ENCODE results near the gene ANGPTL4. TPM values are rescaled to one million over a fixed set of nuclear protein-coding genes. Genes with fewer than 3 reads are reported as not detected.
"Not testable (repeated sequence)": the region's sequence is repeated elsewhere in the genome, so short reads cannot be mapped to it uniquely, and the experiment has no call there.

Gene ANGPTL4, protein sequence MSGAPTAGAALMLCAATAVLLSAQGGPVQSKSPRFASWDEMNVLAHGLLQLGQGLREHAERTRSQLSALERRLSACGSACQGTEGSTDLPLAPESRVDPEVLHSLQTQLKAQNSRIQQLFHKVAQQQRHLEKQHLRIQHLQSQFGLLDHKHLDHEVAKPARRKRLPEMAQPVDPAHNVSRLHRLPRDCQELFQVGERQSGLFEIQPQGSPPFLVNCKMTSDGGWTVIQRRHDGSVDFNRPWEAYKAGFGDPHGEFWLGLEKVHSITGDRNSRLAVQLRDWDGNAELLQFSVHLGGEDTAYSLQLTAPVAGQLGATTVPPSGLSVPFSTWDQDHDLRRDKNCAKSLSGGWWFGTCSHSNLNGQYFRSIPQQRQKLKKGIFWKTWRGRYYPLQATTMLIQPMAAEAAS
- 10 to 100 TPM; 11.8 to 51.8 (median 34.7) TPM for total RNA-seq

DNA sequence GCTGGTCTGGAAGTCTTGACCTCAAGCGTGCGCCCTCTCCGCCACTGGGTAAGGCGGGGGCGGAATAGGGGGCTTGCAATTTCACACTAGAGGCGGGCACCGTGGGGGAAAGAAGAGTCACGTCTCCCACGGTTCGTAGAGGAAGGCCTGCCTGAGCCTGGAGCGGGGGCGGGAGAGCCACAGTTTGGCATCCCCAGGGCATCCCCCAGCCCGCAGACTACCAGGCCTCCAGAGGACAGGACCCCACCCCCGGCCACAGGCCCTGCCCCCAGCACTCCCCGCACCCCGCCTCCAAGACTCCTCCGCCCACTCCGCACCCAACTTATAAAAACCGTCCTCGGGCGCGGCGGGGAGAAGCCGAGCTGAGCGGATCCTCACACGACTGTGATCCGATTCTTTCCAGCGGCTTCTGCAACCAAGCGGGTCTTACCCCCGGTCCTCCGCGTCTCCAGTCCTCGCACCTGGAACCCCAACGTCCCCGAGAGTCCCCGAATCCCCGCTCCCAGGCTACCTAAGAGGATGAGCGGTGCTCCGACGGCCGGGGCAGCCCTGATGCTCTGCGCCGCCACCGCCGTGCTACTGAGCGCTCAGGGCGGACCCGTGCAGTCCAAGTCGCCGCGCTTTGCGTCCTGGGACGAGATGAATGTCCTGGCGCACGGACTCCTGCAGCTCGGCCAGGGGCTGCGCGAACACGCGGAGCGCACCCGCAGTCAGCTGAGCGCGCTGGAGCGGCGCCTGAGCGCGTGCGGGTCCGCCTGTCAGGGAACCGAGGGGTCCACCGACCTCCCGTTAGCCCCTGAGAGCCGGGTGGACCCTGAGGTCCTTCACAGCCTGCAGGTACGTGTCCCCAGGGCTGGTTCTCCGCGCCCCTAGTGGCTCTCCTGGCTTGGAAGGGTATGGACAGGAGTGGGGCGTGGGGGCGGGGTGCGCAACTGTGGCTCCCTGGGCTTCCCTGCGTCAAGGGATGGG lies at the start of gene ANGPTL4:
TSS of gene ANGPTL4 (plus strand) at position 353 of the 969 bp plus-strand sequence. CDS start at position 520, 167 bp downstream.
- peak within 1 kb of the TSS; percentile 64 for H3K4me3 ChIP-seq (ENCODE audit: low read depth, poor library complexity, severe bottlenecking)
- peak; percentile 77 to 96 for DNase-seq (ENCODE audit: low spot score in 2 of 2)
- intact Hi-C loops (cut with DNase I; ENCODE audit: low total_unique reads): no loop called here
- TF ChIP-seq POLR2A (IDR thresholded peaks at IDR 0.05): peak in 1 of 2 donors; percentile 8
- TF ChIP-seq, protein P1, sequence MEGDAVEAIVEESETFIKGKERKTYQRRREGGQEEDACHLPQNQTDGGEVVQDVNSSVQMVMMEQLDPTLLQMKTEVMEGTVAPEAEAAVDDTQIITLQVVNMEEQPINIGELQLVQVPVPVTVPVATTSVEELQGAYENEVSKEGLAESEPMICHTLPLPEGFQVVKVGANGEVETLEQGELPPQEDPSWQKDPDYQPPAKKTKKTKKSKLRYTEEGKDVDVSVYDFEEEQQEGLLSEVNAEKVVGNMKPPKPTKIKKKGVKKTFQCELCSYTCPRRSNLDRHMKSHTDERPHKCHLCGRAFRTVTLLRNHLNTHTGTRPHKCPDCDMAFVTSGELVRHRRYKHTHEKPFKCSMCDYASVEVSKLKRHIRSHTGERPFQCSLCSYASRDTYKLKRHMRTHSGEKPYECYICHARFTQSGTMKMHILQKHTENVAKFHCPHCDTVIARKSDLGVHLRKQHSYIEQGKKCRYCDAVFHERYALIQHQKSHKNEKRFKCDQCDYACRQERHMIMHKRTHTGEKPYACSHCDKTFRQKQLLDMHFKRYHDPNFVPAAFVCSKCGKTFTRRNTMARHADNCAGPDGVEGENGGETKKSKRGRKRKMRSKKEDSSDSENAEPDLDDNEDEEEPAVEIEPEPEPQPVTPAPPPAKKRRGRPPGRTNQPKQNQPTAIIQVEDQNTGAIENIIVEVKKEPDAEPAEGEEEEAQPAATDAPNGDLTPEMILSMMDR (IDR thresholded peaks at IDR 0.05): no peak
- WGBS, 2 donors: 1% methylated on average over 33 to 60 of the region's 81 CpGs

DNA sequence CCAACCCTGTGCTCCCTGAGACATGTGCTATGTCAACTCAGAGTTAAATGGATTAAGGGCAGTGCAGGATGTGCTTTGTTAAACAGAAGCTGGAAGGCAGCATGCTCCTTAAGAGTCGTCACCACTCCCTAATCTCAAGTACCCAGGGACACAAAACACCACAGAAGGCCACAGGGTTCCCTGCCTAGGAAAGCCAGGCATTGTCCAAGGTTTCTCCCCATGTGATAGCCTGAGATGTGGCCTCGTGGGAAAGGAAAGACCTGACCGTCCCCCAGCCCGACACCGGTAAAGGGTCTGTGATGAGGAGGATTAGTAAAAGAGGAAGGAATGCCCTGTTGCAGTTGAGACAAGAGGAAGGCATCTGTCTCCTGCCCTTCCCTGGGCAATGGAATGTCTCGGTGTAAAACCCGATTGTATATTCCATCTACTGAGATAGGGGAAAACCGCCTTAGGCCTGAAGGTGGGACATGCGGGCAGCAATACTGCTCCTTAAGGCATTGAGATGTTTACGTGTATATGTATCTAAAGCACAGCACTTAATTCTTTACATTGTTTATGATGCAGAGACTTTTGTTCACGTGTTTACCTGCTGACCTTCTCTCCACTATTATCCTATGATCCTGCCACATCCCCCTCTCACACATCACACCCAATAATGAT lies 48.8 kb upstream of the ANGPTL4 start:
- DNase-seq (ENCODE audit: low spot score in 2 of 2): peak in 1 of 2 donors; percentile 13
- intact Hi-C loops (cut with DNase I; ENCODE audit: low total_unique reads); H3K4me3 ChIP-seq (ENCODE audit: low read depth, poor library complexity, severe bottlenecking): not testable (repeated sequence)
- 87% methylated on average over 11 of the region's 11 CpGs for WGBS, 2 donors

DNA sequence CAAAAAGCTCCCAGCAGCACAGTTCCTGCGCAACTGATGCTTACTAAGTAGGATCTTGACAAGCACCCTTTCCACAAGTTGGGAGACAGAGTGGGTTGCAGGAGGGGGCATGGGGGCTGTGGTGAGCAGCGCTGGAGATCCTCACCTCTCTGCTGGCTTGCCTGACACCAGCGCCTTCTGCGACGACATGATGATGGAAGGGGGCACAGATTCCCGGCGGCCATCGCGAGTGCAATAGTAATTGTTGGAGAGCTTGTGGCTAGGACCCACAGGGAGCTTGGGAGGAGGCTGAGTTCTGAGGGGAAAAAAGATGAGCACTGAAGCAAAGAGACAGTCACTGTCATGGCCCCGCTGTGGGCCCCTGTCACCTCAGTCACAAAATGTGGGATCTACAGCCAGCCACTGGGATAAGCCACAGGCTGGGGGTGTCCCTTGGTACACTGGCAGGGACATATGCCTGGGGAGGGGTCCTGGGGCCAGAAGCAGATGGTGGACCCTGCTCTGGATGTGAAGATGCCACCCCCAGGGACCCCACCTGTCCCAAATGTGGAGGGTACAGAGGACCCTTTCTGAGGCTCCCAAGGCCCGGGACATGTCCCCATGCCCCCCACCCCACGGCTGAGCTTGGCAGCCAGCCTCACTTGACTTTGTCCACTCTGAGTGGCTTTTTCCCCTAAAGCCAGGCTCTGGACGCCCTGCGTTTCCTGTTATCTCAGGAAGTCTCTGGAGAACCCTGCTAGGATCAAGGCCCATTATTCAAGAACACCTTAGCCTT lies 47.4 kb upstream of the ANGPTL4 start:
- no peak for TF ChIP-seq POLR2A (IDR thresholded peaks at IDR 0.05)
- TF ChIP-seq, protein P1 (IDR thresholded peaks at IDR 0.05): no peak
- 86 to 88% methylated on average over 14 of the region's 14 CpGs for WGBS, 2 donors

DNA sequence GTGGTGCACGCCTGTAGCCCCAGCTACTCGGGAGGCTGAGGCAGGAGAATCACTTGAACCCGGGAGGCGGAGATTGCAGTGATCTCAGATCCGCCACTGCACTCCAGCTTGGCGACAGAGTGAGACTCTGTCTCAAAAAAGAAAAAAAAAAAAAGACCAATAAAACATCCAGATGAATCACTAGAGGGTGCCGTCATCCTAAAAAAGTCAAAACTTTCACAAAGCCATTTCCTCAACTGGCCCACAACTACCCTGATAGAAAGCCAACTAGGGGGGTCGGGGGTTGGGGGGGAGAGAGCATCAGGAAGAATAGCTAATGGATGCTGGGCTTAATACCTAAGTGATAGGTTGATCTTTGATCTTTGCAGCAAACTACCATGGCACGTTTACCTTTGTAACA lies 45.1 kb upstream of the ANGPTL4 start:
- intact Hi-C loops (cut with DNase I; ENCODE audit: low total_unique reads); H3K4me3 ChIP-seq (ENCODE audit: low read depth, poor library complexity, severe bottlenecking); DNase-seq (ENCODE audit: low spot score in 2 of 2): not testable (repeated sequence)
- 70 to 83% methylated on average over 9 of the region's 9 CpGs for WGBS, 2 donors

More for the DNA sequence above, 47.4 kb upstream of the ANGPTL4 start:
- DNase-seq (ENCODE audit: low spot score in 2 of 2): no peak
- intact Hi-C loops (cut with DNase I; ENCODE audit: low total_unique reads): no loop called here
- no peak overlapping the region for H3K4me3 ChIP-seq (ENCODE audit: low read depth, poor library complexity, severe bottlenecking)

DNA sequence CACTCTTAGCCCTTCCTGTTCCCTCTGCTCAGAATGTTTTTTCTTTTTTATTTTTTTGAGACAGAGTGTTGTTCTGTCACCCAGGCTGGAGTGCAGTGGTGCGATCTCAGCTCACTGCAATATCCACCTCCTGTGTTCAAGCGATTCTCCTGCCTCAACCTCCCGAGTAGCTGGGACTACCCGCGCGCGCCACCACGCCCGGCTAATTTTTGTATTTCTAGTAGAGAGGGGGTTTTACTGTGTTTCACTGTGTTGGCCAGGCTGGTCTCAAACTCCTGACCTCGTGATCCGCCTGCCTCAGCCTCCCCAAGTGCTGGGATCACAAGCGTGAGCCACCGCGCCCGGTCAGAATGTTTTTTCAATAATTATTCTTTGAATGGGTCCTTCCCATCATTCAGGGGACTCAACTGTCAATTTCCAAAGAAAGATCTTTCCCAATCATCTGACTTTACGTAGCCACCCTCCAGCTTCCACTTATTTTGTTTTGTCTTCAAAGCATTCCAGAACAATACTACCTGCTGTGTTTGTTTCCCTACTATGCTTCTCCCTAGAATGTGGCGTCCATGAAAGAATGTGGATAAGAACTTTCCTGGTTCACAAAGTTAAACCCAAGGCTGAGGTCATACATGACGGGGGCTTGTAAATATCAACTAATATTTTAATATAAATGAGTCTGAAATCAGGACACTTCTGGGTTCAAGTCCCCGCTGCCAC lies 44.0 kb upstream of the ANGPTL4 start:
- no peak overlapping the region for H3K4me3 ChIP-seq (ENCODE audit: low read depth, poor library complexity, severe bottlenecking)
- intact Hi-C loops (cut with DNase I; ENCODE audit: low total_unique reads): loop anchor here (10.0 kb wide), 1 partner anchor 55 kb away; no protein-coding TSS in a partner anchor
- no peak for DNase-seq (ENCODE audit: low spot score in 2 of 2)
- TF ChIP-seq, protein P1 (IDR thresholded peaks at IDR 0.05): no peak
- TF ChIP-seq POLR2A (IDR thresholded peaks at IDR 0.05): no peak
- 83 to 86% methylated on average over 19 of the region's 19 CpGs for WGBS, 2 donors

All from lower leg skin (tissue), 4 donors.